Measurements from ENCODE around the gene OR51E1. TPM values are rescaled to one million over a fixed set of nuclear protein-coding genes. Genes with fewer than 3 reads are reported as not detected.

Gene OR51E1
- total RNA-seq, 1 donor from 2014 or later, result 1.5 TPM

DNA sequence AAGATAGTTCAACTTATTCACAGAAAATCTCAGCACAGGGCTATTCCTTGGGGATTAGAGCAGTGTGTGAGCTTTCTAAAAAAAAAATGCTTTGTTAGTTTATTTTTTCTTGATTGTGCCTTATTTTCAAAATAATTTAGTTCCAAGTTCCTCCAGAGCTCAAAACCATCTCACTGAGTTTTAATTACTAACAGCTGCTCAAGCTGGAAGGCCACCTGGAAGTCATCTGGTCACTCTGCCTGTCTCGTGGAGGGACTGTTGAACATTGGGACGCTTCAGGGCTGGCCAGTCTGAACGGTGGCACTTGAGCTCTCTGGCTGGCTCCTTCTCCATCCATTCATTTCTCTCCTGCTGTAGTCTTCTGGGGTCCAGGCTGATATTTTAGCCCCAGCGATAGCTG is 4.0 kb downstream of the OR51E1 start:
- DNase-seq (ENCODE audit: low spot score), result no peak

DNA sequence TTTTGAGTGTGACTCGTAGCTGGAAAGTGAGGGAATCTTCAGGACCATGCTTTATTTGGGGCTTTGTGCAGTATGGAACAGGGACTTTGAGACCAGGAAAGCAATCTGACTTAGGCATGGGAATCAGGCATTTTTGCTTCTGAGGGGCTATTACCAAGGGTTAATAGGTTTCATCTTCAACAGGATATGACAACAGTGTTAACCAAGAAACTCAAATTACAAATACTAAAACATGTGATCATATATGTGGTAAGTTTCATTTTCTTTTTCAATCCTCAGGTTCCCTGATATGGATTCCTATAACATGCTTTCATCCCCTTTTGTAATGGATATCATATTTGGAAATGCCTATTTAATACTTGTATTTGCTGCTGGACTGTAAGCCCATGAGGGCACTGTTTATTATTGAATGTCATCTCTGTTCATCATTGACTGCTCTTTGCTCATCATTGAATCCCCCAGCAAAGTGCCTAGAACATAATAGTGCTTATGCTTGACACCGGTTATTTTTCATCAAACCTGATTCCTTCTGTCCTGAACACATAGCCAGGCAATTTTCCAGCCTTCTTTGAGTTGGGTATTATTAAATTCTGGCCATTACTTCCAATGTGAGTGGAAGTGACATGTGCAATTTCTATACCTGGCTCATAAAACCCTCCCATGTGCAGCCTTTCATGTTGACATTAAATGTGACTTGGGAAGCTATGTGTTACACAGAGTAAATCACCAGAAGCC is 11.0 kb downstream of the OR51E1 start:
- no peak for DNase-seq (ENCODE audit: low spot score)

DNA sequence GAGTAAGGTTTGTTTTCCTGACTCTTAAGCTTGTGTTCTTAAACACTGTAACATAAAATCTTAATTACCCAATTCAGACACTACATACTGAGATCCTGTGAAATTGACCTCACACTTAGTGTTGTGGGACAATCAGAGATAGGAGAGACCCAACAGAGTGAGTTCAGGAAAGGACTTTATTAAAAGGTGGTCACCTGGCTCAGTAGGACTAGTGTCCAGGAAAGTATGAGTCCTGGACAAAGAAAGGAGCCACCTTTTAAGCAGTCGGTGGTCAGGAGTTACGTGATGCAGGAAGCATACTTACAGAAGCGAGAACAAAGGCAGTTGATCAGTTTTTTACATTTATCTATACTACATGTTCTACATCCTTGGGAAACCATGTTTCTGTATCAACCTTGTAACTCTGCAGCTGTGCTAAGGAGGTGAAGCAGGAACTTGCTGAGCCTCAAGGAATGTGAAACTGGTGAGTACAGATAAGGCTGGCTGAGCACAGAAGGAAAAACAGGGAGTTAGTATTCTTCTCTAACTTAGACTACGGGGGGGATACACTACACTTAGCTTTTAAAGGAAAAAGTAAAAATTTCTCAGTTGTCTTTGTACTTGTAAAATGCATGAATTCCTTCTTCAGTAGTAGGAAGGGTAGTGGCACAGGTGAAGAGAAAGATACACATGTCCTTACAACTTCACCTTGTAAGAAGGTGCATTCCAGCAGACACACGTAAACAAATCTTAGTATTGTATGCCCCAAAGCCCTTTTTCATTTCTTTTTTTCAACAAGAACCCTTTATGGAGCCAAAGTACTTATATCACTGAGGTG is 15.1 kb downstream of the OR51E1 start:
- DNase-seq (ENCODE audit: low spot score), result no peak

DNA sequence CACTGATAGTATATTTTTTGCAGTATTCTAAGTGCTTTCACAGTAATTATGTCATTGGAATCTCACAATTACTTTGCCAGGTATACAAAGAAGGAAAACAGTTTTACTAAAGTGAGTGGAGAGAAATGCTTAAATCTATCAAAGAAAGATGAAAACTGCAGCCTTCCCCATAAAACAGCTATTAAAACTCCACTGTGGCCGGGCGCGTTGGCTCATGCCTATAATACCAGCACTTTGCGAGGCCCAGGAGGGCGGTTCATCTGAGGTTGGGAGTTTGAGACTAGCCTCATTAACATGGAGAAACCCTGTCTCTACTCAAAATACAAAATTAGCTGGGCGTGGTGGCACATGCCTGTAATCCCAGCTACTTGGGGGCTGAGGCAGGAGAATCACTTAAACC is 19.1 kb downstream of the OR51E1 start:
- no peak for DNase-seq (ENCODE audit: low spot score)

DNA sequence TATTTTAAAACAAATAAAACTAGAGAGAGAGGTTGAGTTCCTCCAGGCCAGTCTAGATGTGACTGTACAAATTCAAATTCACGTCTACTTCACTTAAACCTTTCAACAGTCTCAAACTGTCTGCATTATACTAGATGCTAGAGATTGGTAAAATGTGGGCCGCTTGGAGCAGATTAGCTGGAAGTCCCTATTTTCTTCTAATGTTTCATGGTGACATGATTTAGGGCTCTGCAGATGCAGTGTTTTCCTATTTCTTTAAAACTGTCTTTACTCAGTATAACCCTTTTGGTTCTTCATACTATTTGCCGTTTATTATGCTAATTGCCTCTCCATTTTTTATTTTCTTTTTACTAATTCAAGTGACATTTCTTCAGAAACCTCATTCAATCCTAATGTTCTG is 20.4 kb downstream of the OR51E1 start:
- DNase-seq (ENCODE audit: low spot score), result no peak

DNA sequence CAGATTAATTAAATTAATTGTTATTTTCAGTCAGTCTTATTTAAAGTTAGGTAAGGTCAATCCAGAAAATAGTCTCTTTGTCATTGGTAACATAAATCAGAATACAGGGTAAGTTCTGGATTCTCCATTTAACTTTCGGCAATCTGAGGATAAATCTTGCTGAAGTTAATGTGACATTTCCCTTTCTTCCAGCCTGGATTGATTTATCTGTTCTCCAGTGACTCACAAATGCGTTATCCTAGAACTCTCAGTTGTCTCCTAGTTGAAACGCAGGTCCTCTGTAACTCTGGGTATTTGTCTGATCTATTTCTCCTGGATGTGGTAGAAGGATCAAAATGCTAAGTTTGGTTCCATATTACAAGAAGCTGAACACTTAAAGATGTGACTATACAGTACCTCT is 21.0 kb downstream of the OR51E1 start:
- no peak for DNase-seq (ENCODE audit: low spot score)

DNA sequence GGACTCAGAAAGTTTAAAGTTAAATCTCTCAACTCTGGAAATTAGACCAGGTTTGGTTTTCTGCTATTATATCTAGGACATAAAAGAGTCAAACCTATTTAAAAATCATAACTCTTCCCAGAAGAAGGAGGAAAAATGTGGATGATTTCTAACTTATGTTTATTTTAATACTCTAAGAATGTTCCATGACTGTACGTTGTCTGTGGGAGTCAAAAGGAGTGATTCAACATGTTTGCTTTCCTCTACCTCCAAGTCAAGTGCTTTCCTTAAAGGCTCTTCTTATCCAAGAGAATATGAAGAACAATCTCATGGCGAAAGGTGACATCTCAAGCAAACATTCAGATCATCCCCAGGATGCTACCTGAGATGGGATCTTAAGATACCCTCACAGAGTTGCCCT is 21.6 kb downstream of the OR51E1 start:
- DNase-seq (ENCODE audit: low spot score), result no peak

DNA sequence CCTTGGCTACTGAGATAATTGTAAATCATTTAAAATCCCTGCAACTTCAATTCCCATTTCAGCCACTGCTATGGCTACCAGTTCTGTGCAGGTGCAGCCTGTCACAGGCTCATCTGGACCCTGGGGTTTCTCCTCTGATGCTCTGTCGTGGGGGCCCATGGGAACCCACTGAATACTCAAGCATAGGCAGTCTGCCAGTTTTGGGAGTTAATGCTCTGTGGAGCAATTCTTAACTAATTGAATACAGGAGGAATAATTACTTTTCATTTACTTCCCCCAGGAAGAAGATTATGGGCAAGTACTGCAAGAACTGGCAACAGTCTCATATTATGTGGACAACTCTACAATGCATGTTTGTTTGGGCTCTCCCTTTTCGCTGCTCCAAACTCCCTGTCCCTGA is 28.0 kb downstream of the OR51E1 start:
- DNase-seq (ENCODE audit: low spot score), result no peak

DNA sequence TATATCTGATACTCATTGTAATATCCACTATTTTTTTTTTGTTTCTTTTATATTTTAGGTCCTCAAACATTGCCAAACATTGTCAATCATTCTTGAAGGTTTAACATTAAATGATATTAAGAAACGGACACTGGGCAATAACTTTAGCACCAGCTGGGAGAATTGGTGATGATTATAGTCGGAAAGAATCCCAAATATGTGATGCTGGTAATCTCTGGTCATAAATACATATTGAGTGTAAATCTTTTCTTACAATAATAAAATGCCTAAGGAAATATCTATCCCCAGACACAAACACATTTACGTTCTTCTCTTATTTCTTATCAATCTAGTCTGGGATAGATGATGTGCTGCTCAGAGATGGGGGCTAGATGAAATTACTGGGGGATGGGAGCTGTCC is 28.7 kb downstream of the OR51E1 start:
- no peak for DNase-seq (ENCODE audit: low spot score)

DNA sequence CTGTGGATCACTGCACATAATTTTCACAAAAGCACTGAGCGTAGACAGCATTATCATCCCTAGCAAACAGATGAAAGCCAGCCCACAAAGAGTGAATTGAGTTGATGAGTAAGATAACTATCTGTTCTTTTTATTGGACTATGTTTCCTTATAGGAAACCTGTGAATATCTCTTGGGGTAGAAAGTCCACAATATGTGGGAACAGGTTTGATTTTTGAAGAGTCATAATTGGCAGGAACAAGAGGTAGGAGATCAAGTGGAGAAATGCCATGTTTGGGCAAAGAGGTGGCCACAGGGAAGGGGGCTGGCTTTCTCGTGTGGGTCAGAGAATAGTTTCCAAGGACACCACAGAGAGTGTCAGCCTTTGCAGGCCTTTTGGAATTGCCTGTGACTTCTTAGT is 30.0 kb downstream of the OR51E1 start:
- no peak for DNase-seq (ENCODE audit: low spot score)

DNA sequence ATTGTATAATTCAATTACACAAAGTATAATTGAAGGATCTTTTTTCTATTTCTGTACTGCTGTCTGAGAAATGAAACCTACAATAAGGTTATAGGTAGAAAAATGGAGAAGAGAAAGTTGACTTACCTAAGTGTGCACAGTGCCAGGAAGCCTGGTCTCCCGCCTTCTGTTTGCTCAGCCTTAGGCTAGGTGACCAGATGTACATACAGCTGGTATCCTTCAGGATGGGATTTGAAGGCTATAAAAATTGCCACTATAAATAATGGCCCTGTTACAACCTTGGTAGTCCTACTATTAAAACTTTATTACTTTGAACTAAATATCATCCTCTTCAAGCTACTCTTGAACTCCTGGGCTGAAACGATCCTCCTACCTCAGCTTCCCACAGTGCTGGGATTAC is 34.2 kb downstream of the OR51E1 start:
- DNase-seq (ENCODE audit: low spot score), result no peak

DNA sequence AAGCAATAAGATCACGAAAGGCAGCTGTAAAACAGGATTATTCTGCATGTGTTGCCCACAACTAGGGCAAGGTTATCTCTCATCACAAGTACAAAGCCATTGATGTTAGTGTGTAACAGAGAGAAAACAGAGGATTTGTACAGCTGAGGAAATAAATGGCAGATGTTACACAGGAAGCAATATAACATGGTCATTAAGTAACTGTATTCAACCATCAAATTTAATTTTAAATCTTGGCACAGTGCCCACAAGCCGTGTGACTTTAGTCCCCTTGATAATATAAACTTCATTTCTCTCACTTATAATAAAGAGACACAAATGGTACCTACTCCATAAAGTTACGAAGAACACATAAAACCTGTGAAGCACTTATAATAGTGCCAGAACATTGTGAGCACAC is 36.6 kb downstream of the OR51E1 start:
- DNase-seq (ENCODE audit: low spot score), result no peak

DNA sequence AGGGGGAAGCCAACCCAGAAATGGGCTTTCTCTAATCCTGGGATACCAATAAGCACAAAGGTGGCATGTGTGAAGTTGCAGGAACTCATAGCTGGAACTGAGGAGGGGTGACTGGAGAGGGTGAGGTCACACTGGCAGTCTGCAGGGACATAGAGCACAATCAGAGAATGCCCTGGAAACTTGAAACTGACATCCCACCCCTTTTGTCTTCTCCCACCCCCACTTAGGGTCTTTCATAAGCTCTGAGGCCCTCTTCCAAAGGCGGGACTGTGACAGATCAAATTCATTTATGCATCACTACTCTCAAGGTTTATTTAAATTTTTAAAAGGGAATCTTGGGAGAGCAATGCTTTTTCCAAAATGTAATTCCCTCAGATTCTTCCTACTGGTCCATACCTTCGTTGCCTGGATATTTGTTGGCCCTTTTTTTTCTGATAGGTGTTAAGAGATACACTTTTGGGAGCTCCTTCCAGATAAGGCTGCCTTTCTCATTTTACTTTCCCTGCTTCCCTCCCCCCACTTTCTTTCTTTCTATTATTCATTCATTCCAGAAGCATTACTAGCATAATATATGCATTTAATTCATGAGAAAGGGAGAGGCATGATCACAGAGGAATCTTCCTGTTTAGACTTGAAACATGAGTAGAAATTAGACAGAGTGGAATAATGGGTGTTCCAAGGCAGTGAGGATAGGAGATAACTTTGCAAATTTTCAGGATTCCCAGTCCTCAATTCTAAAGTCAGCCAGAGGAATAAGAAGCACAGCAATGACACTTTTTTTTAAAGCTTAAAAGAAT is 39.0 kb downstream of the OR51E1 start:
- DNase-seq (ENCODE audit: low spot score), result no peak

DNA sequence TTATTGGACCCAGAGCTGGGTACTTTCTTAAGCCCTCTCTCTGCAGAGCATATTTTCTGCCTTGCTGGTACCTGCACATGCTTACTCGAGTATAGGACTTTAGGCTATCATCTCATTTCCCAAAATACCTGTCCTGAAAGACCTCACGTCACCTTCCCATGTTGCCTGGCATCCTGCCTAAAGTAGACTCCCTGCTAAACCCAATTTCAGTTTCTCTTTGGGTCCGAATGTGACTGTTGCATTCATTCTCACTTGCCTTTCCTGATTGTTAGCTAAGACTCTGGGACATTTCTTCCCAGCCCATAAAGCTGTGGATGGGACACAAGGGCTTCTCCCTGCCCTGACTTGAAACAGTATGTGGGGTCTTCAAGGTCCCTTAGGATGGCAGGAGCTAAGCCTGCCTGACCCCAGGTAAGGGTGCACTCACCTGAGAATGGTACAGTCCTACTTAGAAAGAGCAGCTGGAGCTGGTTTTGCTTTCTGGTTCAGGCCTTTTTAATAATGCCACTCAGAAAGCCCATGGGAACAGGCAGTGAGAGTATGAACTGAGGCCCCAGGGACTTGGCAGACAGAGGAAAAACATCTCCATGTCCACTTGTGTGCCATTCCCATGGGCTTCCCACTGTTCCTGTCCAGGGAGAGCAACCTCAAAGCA is 41.0 kb downstream of the OR51E1 start:
- no peak for DNase-seq (ENCODE audit: low spot score)

DNA sequence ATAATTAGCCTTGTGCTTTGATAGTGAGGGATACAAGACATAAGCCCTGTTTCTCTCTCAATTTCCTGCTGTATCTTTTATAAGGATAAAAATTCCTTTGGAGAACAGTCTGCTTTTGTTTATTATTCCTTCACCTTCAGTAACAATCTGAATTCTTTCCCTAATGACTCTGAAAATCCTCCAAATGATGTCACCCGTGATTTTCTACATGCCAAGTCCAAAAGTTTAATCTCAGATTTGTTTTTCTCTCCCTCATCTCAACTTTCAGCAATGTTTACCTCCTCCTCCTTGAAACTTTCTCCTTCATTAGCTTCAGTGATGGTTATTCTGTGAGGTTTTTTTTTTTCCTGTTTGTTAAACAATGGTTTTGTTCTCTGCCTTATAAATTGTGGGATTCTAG is 51.7 kb downstream of the OR51E1 start:
- DNase-seq (ENCODE audit: low spot score), result no peak

DNA sequence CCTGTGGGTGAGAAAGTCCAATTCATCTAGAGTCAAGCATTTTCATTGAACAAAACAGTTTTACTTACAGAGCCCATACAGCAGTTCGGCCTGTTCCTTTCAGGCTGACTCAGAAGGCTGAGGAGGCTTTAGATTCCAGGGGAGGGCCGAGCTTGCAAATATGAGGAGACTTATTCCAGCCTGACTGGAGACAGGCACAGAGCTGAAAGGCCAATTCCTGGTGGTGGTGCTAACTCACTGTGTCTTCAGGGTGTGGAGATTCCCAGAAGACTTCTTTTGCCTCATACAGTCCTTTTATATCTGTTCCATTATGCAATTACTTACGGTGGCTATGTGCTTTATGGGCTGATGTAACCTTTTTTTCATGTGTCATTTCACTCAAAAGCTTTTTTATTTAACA is 53.8 kb downstream of the OR51E1 start, which contains the start of gene OR51E2:
OR51E2 (minus strand) TSS at position 269 of the 400 bp plus-strand sequence. CDS start 15,142 bp downstream, outside the sequence.
- DNase-seq (ENCODE audit: low spot score), result no peak

DNA sequence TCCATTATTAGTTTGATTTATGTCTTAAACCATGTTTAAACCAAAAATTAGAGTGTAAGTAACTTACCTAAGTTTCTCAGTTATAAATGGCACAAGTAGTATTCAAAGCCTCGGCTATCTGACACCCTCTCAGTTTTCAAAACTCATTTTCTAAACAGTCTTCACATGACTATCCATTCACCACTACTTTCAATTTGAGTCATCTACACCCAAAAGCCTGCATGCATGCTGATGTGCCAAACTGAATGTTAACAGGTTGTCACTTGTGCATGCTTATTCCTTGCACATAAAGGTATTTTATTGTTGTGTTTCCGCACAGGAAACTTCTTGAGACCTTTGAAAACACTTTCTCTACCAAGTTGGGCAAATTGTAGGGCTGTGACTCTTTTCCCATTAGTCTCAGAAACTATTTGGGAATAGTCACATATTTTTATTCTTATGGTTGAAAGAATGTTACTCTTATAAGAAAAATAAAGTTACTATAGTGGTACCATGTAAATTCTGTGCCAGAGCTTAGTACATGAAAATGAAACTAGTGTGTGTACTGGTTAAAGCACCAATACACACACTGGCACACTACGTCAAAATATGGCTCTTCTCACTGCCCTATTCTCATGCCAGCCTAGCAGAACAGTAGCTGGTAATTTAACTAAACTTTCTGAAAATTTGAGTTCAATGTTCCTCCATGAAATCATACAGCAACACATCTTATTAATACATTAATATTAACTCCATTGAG is 56.1 kb downstream of the OR51E1 start:
- no peak for DNase-seq (ENCODE audit: low spot score)

DNA sequence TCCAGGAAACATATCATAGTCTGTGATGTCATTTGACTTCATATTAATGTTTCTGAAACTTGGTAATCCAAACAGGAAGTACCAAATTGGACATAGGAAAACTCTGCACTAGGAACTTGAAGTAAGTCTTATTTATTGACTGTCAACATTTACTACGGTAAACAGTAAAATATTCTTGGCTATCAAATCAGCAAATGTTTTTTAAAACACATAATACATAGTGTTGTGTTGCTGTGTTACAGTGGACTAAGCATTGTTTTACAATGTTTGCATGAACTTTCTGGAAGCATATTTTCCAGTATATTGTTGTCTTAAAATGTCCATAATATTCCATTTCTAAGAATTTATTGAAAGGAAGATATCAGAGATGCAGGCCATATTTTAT is 56.6 kb downstream of the OR51E1 start:
- DNase-seq (ENCODE audit: low spot score), result no peak

DNA sequence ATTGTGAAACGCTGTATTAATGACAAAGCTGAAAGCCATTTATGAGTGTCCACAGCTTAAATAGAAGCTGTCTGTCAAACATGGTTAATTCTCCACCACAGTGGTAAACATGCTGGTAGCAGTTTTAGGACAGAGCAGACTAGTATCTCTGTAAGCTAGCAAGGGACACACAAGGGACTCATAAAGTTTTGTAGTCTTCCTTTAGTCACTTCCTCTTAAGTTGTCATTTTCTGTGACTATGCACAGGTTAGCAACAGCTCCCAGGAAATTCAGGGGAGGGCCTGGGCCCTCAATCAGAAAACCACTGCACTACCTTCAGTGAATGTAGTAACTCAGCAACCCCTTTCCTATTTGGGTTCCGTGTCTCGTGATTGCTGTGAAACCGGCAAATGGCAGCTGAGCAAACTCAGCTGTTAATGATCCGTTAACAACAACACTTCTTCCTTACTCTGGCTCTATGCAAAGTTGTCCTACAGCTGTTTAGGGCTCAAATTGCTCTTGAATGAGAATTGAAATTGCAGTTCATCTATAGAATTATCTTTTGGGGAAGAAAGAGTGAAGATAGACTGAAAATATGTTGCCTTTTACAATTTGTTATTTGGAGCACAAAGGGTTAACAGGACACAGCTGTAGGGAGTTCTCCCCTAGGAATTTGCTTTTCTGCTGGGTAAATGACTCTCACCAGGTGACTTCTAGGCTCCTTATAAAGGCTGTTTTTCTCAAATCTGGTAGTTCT is 60.4 kb downstream of the OR51E1 start, which contains the start of gene MMP26:
MMP26 (plus strand) TSS at position 731 of the 736 bp plus-strand sequence.
- DNase-seq (ENCODE audit: low spot score), result no peak

DNA sequence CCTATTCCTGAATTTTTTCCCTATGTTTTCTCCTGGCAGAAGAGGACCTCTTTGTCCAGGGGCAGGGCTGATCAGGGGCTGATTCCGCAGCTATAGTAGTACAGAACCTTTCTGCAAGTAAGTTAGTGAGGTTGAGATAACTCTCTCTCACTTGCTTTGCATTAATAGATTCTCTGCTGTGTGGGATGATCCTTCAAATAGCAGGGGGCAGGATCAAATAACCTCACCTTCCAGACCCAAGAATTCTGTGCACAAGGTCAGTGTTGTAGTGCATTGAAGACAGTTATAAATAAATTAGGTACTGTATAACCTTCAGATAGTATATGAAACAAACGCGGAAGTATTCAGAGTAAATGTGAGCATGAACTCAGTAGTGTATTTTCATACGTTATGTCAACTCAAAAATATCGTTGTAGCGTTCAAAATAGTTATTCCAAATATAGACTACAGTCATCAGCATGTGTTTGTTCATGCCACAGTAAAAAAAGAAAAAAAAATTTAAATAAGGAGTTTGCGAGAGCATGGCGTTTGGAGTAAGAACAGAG is 61.1 kb downstream of the OR51E1 start:
- no peak for DNase-seq (ENCODE audit: low spot score)

Data from mesenteric fat pad (tissue), 1 donor.